ENCODE results near the gene DRD2.

The DRD2 gene

DNA sequence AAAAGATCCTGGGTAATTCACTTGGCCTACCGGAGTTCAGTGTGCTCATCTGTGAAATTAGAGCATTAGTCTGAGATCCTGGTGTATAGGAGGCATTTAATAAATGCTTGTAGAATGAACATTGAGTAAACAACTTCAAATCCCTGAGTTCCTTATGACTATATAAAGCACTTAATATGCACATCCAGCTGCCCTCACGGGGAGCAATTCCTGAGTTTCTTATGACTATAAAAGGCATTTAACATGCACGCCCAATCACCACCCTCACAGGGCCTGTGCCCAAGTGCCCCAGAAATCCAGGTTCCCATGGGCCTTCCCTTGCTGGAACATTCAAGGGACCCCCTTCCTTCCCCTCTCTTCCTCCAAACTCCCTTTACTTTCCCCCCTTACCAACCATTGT is 13.6 kb downstream of the DRD2 start:
- TF ChIP-seq YY1 (IDR thresholded peaks at IDR 0.05; ENCODE audit: low read depth) (no peak), CREB1 (IDR thresholded peaks at IDR 0.05; ENCODE audit: low read depth) (no peak)

GRCh38 chr11:113460469-113460868 is 14.7 kb downstream of the DRD2 start:
- no peak for TF ChIP-seq EP300 (IDR thresholded peaks at IDR 0.05; ENCODE audit: borderline replicate concordance)
- no peak for TF ChIP-seq CREB1 (IDR thresholded peaks at IDR 0.05; ENCODE audit: low read depth)
- no peak for TF ChIP-seq TCF12 (IDR thresholded peaks at IDR 0.05; ENCODE audit: low read depth)
- TF ChIP-seq FOXM1 (IDR thresholded peaks at IDR 0.05; ENCODE audit: borderline replicate concordance, low read depth), result no peak
- no peak for TF ChIP-seq YY1 (IDR thresholded peaks at IDR 0.05; ENCODE audit: low read depth)
- TF ChIP-seq, protein P1, sequence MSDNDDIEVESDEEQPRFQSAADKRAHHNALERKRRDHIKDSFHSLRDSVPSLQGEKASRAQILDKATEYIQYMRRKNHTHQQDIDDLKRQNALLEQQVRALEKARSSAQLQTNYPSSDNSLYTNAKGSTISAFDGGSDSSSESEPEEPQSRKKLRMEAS (IDR thresholded peaks at IDR 0.05), result no peak
- no peak for TF ChIP-seq CEBPB (IDR thresholded peaks at IDR 0.05)
- no peak for TF ChIP-seq TEAD4 (IDR thresholded peaks at IDR 0.05)
- TF ChIP-seq NFIC (IDR thresholded peaks at IDR 0.05), result no peak
- TF ChIP-seq RAD21 (IDR thresholded peaks at IDR 0.05; ENCODE audit: low read depth), result no peak
- no peak for TF ChIP-seq REST (IDR thresholded peaks at IDR 0.05; ENCODE audit: low read depth)
- TF ChIP-seq USF1 (IDR thresholded peaks at IDR 0.05), result no peak
- TF ChIP-seq TAF1 (IDR thresholded peaks at IDR 0.05; ENCODE audit: low read depth), result no peak
- no peak for TF ChIP-seq EGR1 (IDR thresholded peaks at IDR 0.05)
- no peak for TF ChIP-seq ZBTB7A (IDR thresholded peaks at IDR 0.05; ENCODE audit: low read depth)

- no peak for TF ChIP-seq USF1 (IDR thresholded peaks at IDR 0.05)
- no peak for TF ChIP-seq NFIC (IDR thresholded peaks at IDR 0.05)
- TF ChIP-seq YY1 (IDR thresholded peaks at IDR 0.05; ENCODE audit: low read depth), result no peak
- TF ChIP-seq TEAD4 (IDR thresholded peaks at IDR 0.05), result no peak
- TF ChIP-seq CEBPB (IDR thresholded peaks at IDR 0.05), result no peak
- TF ChIP-seq TAF1 (IDR thresholded peaks at IDR 0.05; ENCODE audit: low read depth), result no peak
- TF ChIP-seq CREB1 (IDR thresholded peaks at IDR 0.05; ENCODE audit: low read depth), result no peak
- TF ChIP-seq TCF12 (IDR thresholded peaks at IDR 0.05; ENCODE audit: low read depth), result no peak
- TF ChIP-seq EGR1 (IDR thresholded peaks at IDR 0.05), result no peak
- TF ChIP-seq EP300 (IDR thresholded peaks at IDR 0.05; ENCODE audit: borderline replicate concordance), result no peak
- no peak for TF ChIP-seq RAD21 (IDR thresholded peaks at IDR 0.05; ENCODE audit: low read depth)
- TF ChIP-seq, protein P1 (IDR thresholded peaks at IDR 0.05), result no peak
- no peak for TF ChIP-seq FOXM1 (IDR thresholded peaks at IDR 0.05; ENCODE audit: borderline replicate concordance, low read depth)
- no peak for TF ChIP-seq ZBTB7A (IDR thresholded peaks at IDR 0.05; ENCODE audit: low read depth)
- no peak for TF ChIP-seq REST (IDR thresholded peaks at IDR 0.05; ENCODE audit: low read depth)
These were observed 17.0 kb downstream of the DRD2 start for GRCh38 chr11:113458189-113458588.

DNA sequence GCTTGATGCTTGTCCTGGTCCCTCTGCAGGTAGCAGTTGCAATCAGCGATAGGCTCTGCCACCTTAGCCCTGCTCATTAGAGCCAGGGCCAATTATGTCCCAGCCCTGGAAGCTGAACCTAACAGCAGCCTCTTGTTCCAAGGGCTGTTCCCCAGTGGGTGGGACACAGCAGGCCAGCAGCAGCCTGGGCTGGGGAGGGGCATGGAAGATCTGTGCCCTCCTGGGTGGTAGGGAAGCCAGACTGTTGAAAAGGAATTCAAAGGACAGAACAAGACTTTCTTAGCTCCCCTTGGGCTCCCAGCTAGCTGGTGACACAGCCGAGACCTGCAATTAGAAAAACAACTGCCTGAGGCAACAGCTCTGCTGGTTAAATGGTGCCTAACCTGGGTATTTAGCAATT is 17.4 kb downstream of the DRD2 start:
- TF ChIP-seq TAF1 (IDR thresholded peaks at IDR 0.05; ENCODE audit: low read depth) (no peak), RAD21 (IDR thresholded peaks at IDR 0.05; ENCODE audit: low read depth) (no peak), CREB1 (IDR thresholded peaks at IDR 0.05; ENCODE audit: low read depth) (no peak), ZBTB7A (IDR thresholded peaks at IDR 0.05; ENCODE audit: low read depth) (no peak), TCF12 (IDR thresholded peaks at IDR 0.05; ENCODE audit: low read depth) (no peak), USF1 (IDR thresholded peaks at IDR 0.05) (no peak), EGR1 (IDR thresholded peaks at IDR 0.05) (no peak), NFIC (IDR thresholded peaks at IDR 0.05) (no peak), REST (IDR thresholded peaks at IDR 0.05; ENCODE audit: low read depth) (no peak), TEAD4 (IDR thresholded peaks at IDR 0.05) (no peak), EP300 (IDR thresholded peaks at IDR 0.05; ENCODE audit: borderline replicate concordance) (no peak), CEBPB (IDR thresholded peaks at IDR 0.05) (no peak), YY1 (IDR thresholded peaks at IDR 0.05; ENCODE audit: low read depth) (no peak), FOXM1 (IDR thresholded peaks at IDR 0.05; ENCODE audit: borderline replicate concordance, low read depth) (no peak)
- TF ChIP-seq, protein P1 (IDR thresholded peaks at IDR 0.05), result no peak

Measured in Ishikawa (cell line).